IMR-90 (cell line): ENCODE measurements around the gene ANKS4B. TPM values are rescaled to one million over a fixed set of nuclear protein-coding genes. Genes with fewer than 3 reads are reported as not detected.

Source experiments
- ATAC-seq: fragments of 200-7000 bp; cut with Tn5 transposase; 2 replicates; pipeline ENCODE4 v1.9.1; 2020; ENCODE audit warnings: low read depth, mild to moderate bottlenecking, moderate library complexity
- BruUV-seq: library from RNA; stranded (reverse); fragments of 400-500 nt; replicated peaks from 2 replicates; lab custom pipeline; 2021; lab: Mats Ljungman, UMichigan
- CTCF ChIA-PET: fragments of 300-600 bp; formaldehyde crosslinking; extraction: SDS; loops from one replicate; lab custom pipeline; 2021; ENCODE audit warnings: antibody characterized with exemption; lab: Yijun Ruan, JAX
- POLR2A ChIA-PET: fragments of 300-600 bp; sonication (Branson Sonifier 250); formaldehyde crosslinking; loops from one replicate; lab custom pipeline; 2022; ENCODE audit warnings: antibody characterized with exemption; ENCODE audit not compliant: unreplicated experiment; lab: Charles Lee
- DNase-seq: peaks from one replicate; pipeline ENCODE4 v3.0.0; 2013
- H2AFZ ChIP-seq: replicated peaks from 2 replicates; pipeline ENCODE3; 2013; ENCODE audit warnings: low read length, mild to moderate bottlenecking; ENCODE audit not compliant: poor library complexity
- H2AK5ac ChIP-seq: 2 replicates; pipeline ENCODE4 v1.6.1; 2013; ENCODE audit warnings: low read depth, low read length, inconsistent platforms
- H2AK9ac ChIP-seq: replicated peaks from 2 replicates; pipeline ENCODE3; 2013; ENCODE audit warnings: mild to moderate bottlenecking, low read depth, low read length, moderate library complexity; ENCODE audit not compliant: poor library complexity
- H2BK120ac ChIP-seq: 2 replicates; pipeline ENCODE4 v1.6.1; 2013; ENCODE audit warnings: low read depth, low read length, inconsistent platforms
- H2BK15ac ChIP-seq: 3 replicates; pipeline ENCODE4 v1.6.1; 2013; ENCODE audit warnings: low read depth, low read length, inconsistent platforms
- H2BK20ac ChIP-seq: 2 replicates; pipeline ENCODE4 v1.6.1; 2013; ENCODE audit warnings: low read depth, mild to moderate bottlenecking, inconsistent platforms, low read length, moderate library complexity
- H2BK5ac ChIP-seq: 2 replicates; pipeline ENCODE4 v1.6.1; 2013; ENCODE audit warnings: mild to moderate bottlenecking, low read depth, low read length, inconsistent platforms; ENCODE audit not compliant: poor library complexity, severe bottlenecking
- H3K14ac ChIP-seq: replicated peaks from 2 replicates; pipeline ENCODE4 v1.6.1; 2013; ENCODE audit warnings: low read depth, low read length, inconsistent platforms
- H3K18ac ChIP-seq: 2 replicates; pipeline ENCODE4 v1.6.1; 2013; ENCODE audit warnings: low read depth, low read length, control low read depth
- H3K23ac ChIP-seq: 2 replicates; pipeline ENCODE4 v1.6.1; 2013; ENCODE audit warnings: low read depth, low read length, inconsistent platforms
- H3K27ac ChIP-seq: 2 replicates; pipeline ENCODE4 v1.5.1; 2013; ENCODE audit warnings: mild to moderate bottlenecking, control low read depth, low read length; ENCODE audit not compliant: insufficient read depth
- H3K27me3 ChIP-seq: 2 replicates; pipeline ENCODE4 v1.6.1; 2013; ENCODE audit warnings: low read length; ENCODE audit not compliant: control insufficient read depth, insufficient read depth
- H3K36me3 ChIP-seq: 2 replicates; pipeline ENCODE4 v1.6.1; 2013; ENCODE audit warnings: low read length, mixed read lengths; ENCODE audit not compliant: control insufficient read depth, insufficient read depth
- H3K4ac ChIP-seq: 2 replicates; pipeline ENCODE4 v1.6.1; 2013; ENCODE audit warnings: low read depth, low read length, inconsistent platforms
- H3K4me1 ChIP-seq: 2 replicates; pipeline ENCODE4 v1.6.1; 2013; ENCODE audit warnings: low read length, mixed read lengths; ENCODE audit not compliant: control insufficient read depth, insufficient read depth
- H3K4me2 ChIP-seq: 2 replicates; pipeline ENCODE4 v1.6.1; 2013; ENCODE audit warnings: low read depth, mild to moderate bottlenecking, control low read depth, low read length, moderate library complexity
- H3K4me3 ChIP-seq: 2 replicates; pipeline ENCODE4 v1.5.1; 2013; ENCODE audit warnings: low read depth, mild to moderate bottlenecking, control low read depth, low read length, moderate library complexity; ENCODE audit not compliant: insufficient read depth
- H3K56ac ChIP-seq: 2 replicates; pipeline ENCODE4 v1.6.1; 2013; ENCODE audit warnings: low read length, inconsistent platforms; ENCODE audit not compliant: insufficient read depth; ENCODE audit errors: extremely low read depth
- H3K79me1 ChIP-seq, 2 experiments: 2 replicates each; pipeline ENCODE4 v1.6.1; 2013; ENCODE audit warnings: low read length in 2 of 2, inconsistent platforms in 1 of 2, low read depth in 1 of 2
- H3K9ac ChIP-seq: 2 replicates; pipeline ENCODE4 v1.6.1; 2013; ENCODE audit warnings: low read depth, low read length, control low read depth
- H3K9me1 ChIP-seq: 2 replicates; pipeline ENCODE4 v1.6.1; 2013; ENCODE audit warnings: low read length, inconsistent platforms; ENCODE audit not compliant: insufficient read depth
- H3K9me3 ChIP-seq: 2 replicates; pipeline ENCODE4 v1.6.1; 2013; ENCODE audit warnings: low read length; ENCODE audit not compliant: control insufficient read depth, insufficient read depth
- H4K20me1 ChIP-seq: 2 replicates; pipeline ENCODE4 v1.6.1; 2013; ENCODE audit warnings: low read length, inconsistent platforms; ENCODE audit not compliant: insufficient read depth
- H4K5ac ChIP-seq: 2 replicates; pipeline ENCODE4 v1.6.1; 2013; ENCODE audit warnings: mild to moderate bottlenecking, low read depth, low read length, control low read depth
- H4K8ac ChIP-seq, 2 experiments: 2 replicates each; pipeline ENCODE4 v1.6.1; 2013; ENCODE audit warnings: low read depth in 2 of 2, low read length in 2 of 2, control low read depth in 1 of 2, inconsistent platforms in 1 of 2
- H4K91ac ChIP-seq: 2 replicates; pipeline ENCODE4 v1.6.1; 2013; ENCODE audit warnings: low read depth, low read length, inconsistent platforms; ENCODE audit not compliant: insufficient read depth
- CEBPB ChIP-seq: IDR thresholded peaks from 2 replicates; pipeline ENCODE4 v1.6.1; 2012; ENCODE audit warnings: low read depth, low read length, improper control_type of control experiment
- CHD1 ChIP-seq: IDR thresholded peaks from 2 replicates; pipeline ENCODE4 v1.6.1; 2012; ENCODE audit warnings: low read depth, low read length, improper control_type of control experiment
- ELK1 ChIP-seq: fragments of 150-350 bp; IDR thresholded peaks from 2 replicates; pipeline ENCODE4 v1.6.1; 2016; ENCODE audit warnings: low read depth, mild to moderate bottlenecking, low read length, moderate library complexity, borderline replicate concordance
- FOS ChIP-seq: fragments of 150-350 bp; IDR thresholded peaks from 2 replicates; pipeline ENCODE4 v1.6.1; 2016; ENCODE audit warnings: low read depth, low read length
- MAFK ChIP-seq: IDR thresholded peaks from 2 replicates; pipeline ENCODE4 v1.6.1; 2012; ENCODE audit warnings: low read depth, low read length, improper control_type of control experiment
- MXI1 ChIP-seq: IDR thresholded peaks from 2 replicates; pipeline ENCODE4 v1.6.1; 2012; ENCODE audit warnings: low read depth, mild to moderate bottlenecking, low read length, moderate library complexity, borderline replicate concordance
- NFE2L2 ChIP-seq: fragments of 150-350 bp; IDR thresholded peaks from 2 replicates; pipeline ENCODE4 v1.6.1; 2016; ENCODE audit warnings: low read depth, mild to moderate bottlenecking, low read length
- POLR2A ChIP-seq: IDR thresholded peaks from 2 replicates; pipeline ENCODE4 v1.6.1; 2012; ENCODE audit warnings: mild to moderate bottlenecking, low read depth, low read length
- RAD21 ChIP-seq: IDR thresholded peaks from 2 replicates; pipeline ENCODE4 v1.6.1; 2012; ENCODE audit warnings: low read length, improper control_type of control experiment
- SMC3 ChIP-seq: fragments of 150-350 bp; IDR thresholded peaks from 2 replicates; pipeline ENCODE4 v1.6.1; 2016; ENCODE audit warnings: low read depth, mild to moderate bottlenecking, antibody characterized with exemption, low read length, moderate library complexity
- USF2 ChIP-seq: fragments of 150-350 bp; IDR thresholded peaks from 2 replicates; pipeline ENCODE4 v1.6.1; 2017; ENCODE audit warnings: mild to moderate bottlenecking, antibody characterized with exemption, low read length, low read depth
- WGBS, 2 experiments: methylation state at CpG; one replicate each; pipeline versions ENCODE4 v1.1.5 to v1.1.7; 2013; ENCODE audit warnings: missing lambda C conversion rate in 2 of 2; ENCODE audit not compliant: insufficient read length in 1 of 2; ENCODE audit errors: extremely low coverage in 2 of 2; 5-methylcytosine and 5-hydroxymethylcytosine counted together
- dilution Hi-C: fragments of 300-500 bp; cut with HindIII; formaldehyde crosslinking; loops from one replicate; pipeline ENCODE4 v1.14.3; 2018; ENCODE audit warnings: low sequenced_read_pairs; ENCODE audit not compliant: unreplicated experiment
- in situ Hi-C: fragments of 300-500 bp; cut with MboI; formaldehyde crosslinking; loops from 3 replicates; pipeline ENCODE4 v1.14.3; 2019; ENCODE audit warnings: low sequenced_read_pairs, inconsistent platforms, mixed read lengths
- intact Hi-C: fragments of 100-400 bp; cut with micrococcal nuclease; formaldehyde crosslinking; loops from 2 replicates; pipeline ENCODE4 v1.10.0; 2022
- polyA plus RNA-seq, 3 experiments: library from polyadenylated mRNA; depleted of rRNA; stranded (reverse); fragments of >200 nt; gene quantifications; 2 replicates each; pipeline ENCODE4 v1.2.3, GENCODE V29; 2012; ENCODE audit warnings: low replicate concordance in 1 of 3
- total RNA-seq: library from RNA; depleted of rRNA; stranded (reverse); fragments of >200 nt; gene quantifications from 2 replicates; pipeline ENCODE4 v1.2.3, GENCODE V29; 2012

Gene ANKS4B
- total and polyA plus RNA-seq, 2 of the 4 experiments (the other 2 are of a cell fraction): not detected

GRCh38 chr16:21223787-21224186 lies 9.7 kb upstream of the ANKS4B start (continued):
- no peak for TF ChIP-seq CHD1
- TF ChIP-seq SMC3: no peak
- no peak for TF ChIP-seq POLR2A

- WGBS, 2 experiments: no CpG with 5 or more reads among the region's 2 CpGs
- intact Hi-C loops (no loop called here), dilution Hi-C loops (no loop called here), in situ Hi-C loops (no loop called here)
- H4K8ac ChIP-seq: no peak overlapping the region
- no peak overlapping the region for H2BK120ac ChIP-seq
- H3K18ac ChIP-seq: no peak overlapping the region
- ChIA-PET CTCF (interaction anchor here (0.5 kb wide), 1 partner anchor 68 kb away, joined by 3 read pairs; no protein-coding TSS in a partner anchor), POLR2A (no interaction called here)
- H4K5ac ChIP-seq: no peak overlapping the region
- TF ChIP-seq ELK1 (no peak), CEBPB (no peak), CHD1 (no peak), MXI1 (no peak), USF2 (no peak), FOS (no peak), MAFK (no peak), RAD21 (no peak), NFE2L2 (no peak)
- peaks cover 19% of the 10 kb centered on the region for H3K27me3 ChIP-seq
- no peak overlapping the region for H3K4me3 ChIP-seq
- DNase-seq (no peak), ATAC-seq (no peak)
- no peak overlapping the region for H2BK15ac ChIP-seq
- H3K14ac ChIP-seq: no peak overlapping the region
- H3K4me2 ChIP-seq: no peak overlapping the region
- H2AK5ac ChIP-seq: no peak overlapping the region
- H3K23ac ChIP-seq: no peak overlapping the region
- no peaks in the 10 kb centered on the region for H4K20me1 ChIP-seq
- H3K56ac ChIP-seq: no peak overlapping the region
- no peaks in the 10 kb centered on the region for H3K4me1 ChIP-seq
- no TSS peak for BruUV-seq
- H3K9me1 ChIP-seq: no peaks in the 10 kb centered on the region
- H3K9ac ChIP-seq: no peak overlapping the region
- no peaks in the 10 kb centered on the region for H3K36me3 ChIP-seq
- H2AK9ac ChIP-seq: no peak overlapping the region
- H3K9me3 ChIP-seq: no peaks in the 10 kb centered on the region
- H3K79me1 ChIP-seq: no peaks in the 10 kb centered on the region
- H2BK20ac ChIP-seq: no peak overlapping the region
- H2BK5ac ChIP-seq: no peak overlapping the region
- H3K27ac ChIP-seq: no peak overlapping the region
- H2AFZ ChIP-seq: no peak overlapping the region
- no peak overlapping the region for H4K91ac ChIP-seq
- H3K4ac ChIP-seq: no peak overlapping the region
Measured at GRCh38 chr16:21224800-21225199, 8.7 kb upstream of the ANKS4B start.
